Liver (tissue), 9 donors: ENCODE measurements around the gene WHRN. TPM values are rescaled to one million over a fixed set of nuclear protein-coding genes. Genes with fewer than 3 reads are reported as not detected.

Experiments used
- DNase-seq: peaks from one replicate; pipeline ENCODE4 v3.0.0-alpha.2; 2017; ENCODE audit warnings: low spot score
- H3K27ac ChIP-seq, 2 donors: one replicate each; pipeline ENCODE4 v1.7.0; 2013; ENCODE audit warnings: inconsistent platforms in 2 of 2, low read length in 2 of 2, control low read depth in 1 of 2, low read depth in 1 of 2, mild to moderate bottlenecking in 1 of 2
- H3K27me3 ChIP-seq, 4 donors: one replicate each; pipeline versions ENCODE4 v1.6.1 to v1.7.0; 2013; ENCODE audit warnings: low read length in 3 of 4, inconsistent platforms in 1 of 4, mild to moderate bottlenecking in 1 of 4, moderate library complexity in 1 of 4; ENCODE audit not compliant: control insufficient read depth in 4 of 4, insufficient read depth in 4 of 4
- H3K36me3 ChIP-seq, 4 donors: one replicate each; pipeline versions ENCODE4 v1.6.1 to v1.7.0; 2013; ENCODE audit warnings: low read length in 3 of 4, mild to moderate bottlenecking in 3 of 4, low read depth in 1 of 4, moderate library complexity in 1 of 4; ENCODE audit not compliant: control insufficient read depth in 4 of 4, insufficient read depth in 3 of 4
- H3K4me1 ChIP-seq, 4 donors: one replicate each; pipeline versions ENCODE4 v1.6.1 to v1.7.0; 2013; ENCODE audit warnings: low read length in 3 of 4, mild to moderate bottlenecking in 3 of 4, moderate library complexity in 1 of 4; ENCODE audit not compliant: control insufficient read depth in 4 of 4, insufficient read depth in 4 of 4
- H3K4me3 ChIP-seq, 3 donors: one replicate each; pipeline versions ENCODE4 v1.6.1 to v1.7.0; 2013; ENCODE audit warnings: low read length in 3 of 3, control low read depth in 1 of 3, low read depth in 1 of 3, mild to moderate bottlenecking in 1 of 3
- H3K9ac ChIP-seq, 2 donors: one replicate each; pipeline ENCODE4 v1.7.0; 2013; ENCODE audit warnings: low read length in 2 of 2, mild to moderate bottlenecking in 2 of 2, moderate library complexity in 2 of 2, control low read depth in 1 of 2, low read depth in 1 of 2
- H3K9me3 ChIP-seq, 4 donors: one replicate each; pipeline versions ENCODE4 v1.6.1 to v1.7.0; 2013; ENCODE audit warnings: low read length in 3 of 4; ENCODE audit not compliant: control insufficient read depth in 4 of 4
- ATF3 ChIP-seq: IDR thresholded peaks from 2 replicates; pipeline ENCODE4 v1.6.1; 2016; ENCODE audit warnings: antibody characterized with exemption
- CTCF ChIP-seq: fragments of 150-350 bp; IDR thresholded peaks from 2 replicates; pipeline ENCODE4 v1.5.1; 2017; ENCODE audit warnings: improper control_type of control experiment, low read depth, low read length; ENCODE audit not compliant: missing input control
- EGR1 ChIP-seq, 2 donors: IDR thresholded peaks; 2 replicates each; pipeline ENCODE4 v1.6.1; 2016 to 2018; ENCODE audit warnings: antibody characterized with exemption in 2 of 2, low read depth in 2 of 2
- FOXA1 ChIP-seq: IDR thresholded peaks from 2 replicates; pipeline ENCODE4 v1.6.1; 2016; ENCODE audit warnings: antibody characterized with exemption
- FOXA2 ChIP-seq: IDR thresholded peaks from 2 replicates; pipeline ENCODE4 v1.6.1; 2016; ENCODE audit warnings: antibody characterized with exemption
- GABPA ChIP-seq, 2 donors: IDR thresholded peaks in 1 of 2; conservative IDR thresholded peaks in 1 of 2; 2 replicates each; pipeline ENCODE4 v1.6.1; 2016; ENCODE audit warnings: antibody characterized with exemption in 2 of 2, mild to moderate bottlenecking in 1 of 2, moderate library complexity in 1 of 2
- HNF4A ChIP-seq, 2 donors: conservative IDR thresholded peaks; 2 replicates each; pipeline ENCODE4 v1.6.1; 2016; ENCODE audit warnings: antibody characterized with exemption in 2 of 2, mild to moderate bottlenecking in 2 of 2
- HNF4G ChIP-seq: IDR thresholded peaks from 2 replicates; pipeline ENCODE4 v1.6.1; 2016; ENCODE audit warnings: antibody characterized with exemption
- JUND ChIP-seq, 2 donors: IDR thresholded peaks; 2 replicates each; pipeline ENCODE4 v1.6.1; 2016; ENCODE audit warnings: antibody characterized with exemption in 2 of 2
- NR2F2 ChIP-seq: IDR thresholded peaks from 2 replicates; pipeline ENCODE4 v1.6.1; 2016; ENCODE audit warnings: antibody characterized with exemption
- RAD21 ChIP-seq, 2 donors: IDR thresholded peaks; 2 replicates each; pipeline ENCODE4 v1.6.1; 2016; ENCODE audit warnings: antibody characterized with exemption in 2 of 2, mild to moderate bottlenecking in 2 of 2
- REST ChIP-seq: IDR thresholded peaks from 2 replicates; pipeline ENCODE4 v1.6.1; 2016; ENCODE audit warnings: antibody characterized with exemption, mild to moderate bottlenecking
- RXRA ChIP-seq, 2 donors: IDR thresholded peaks; 2 replicates each; pipeline ENCODE4 v1.6.1; 2017 to 2018; ENCODE audit warnings: antibody characterized with exemption in 2 of 2, mild to moderate bottlenecking in 1 of 2
- SP1 ChIP-seq: IDR thresholded peaks from 2 replicates; pipeline ENCODE4 v1.6.1; 2018; ENCODE audit warnings: antibody characterized with exemption, mild to moderate bottlenecking
- TAF1 ChIP-seq: conservative IDR thresholded peaks from 2 replicates; pipeline ENCODE4 v1.6.1; 2016; ENCODE audit warnings: antibody characterized with exemption, mild to moderate bottlenecking
- YY1 ChIP-seq: IDR thresholded peaks from 2 replicates; pipeline ENCODE4 v1.6.1; 2016; ENCODE audit warnings: antibody characterized with exemption, mild to moderate bottlenecking
- WGBS: extraction: QIAGEN DNeasy Blood & Tissue Kit; methylation state at CpG from one replicate; pipeline ENCODE4 v1.1.7; 2013; 5-methylcytosine and 5-hydroxymethylcytosine counted together
- polyA plus RNA-seq, 2 donors: library from polyadenylated mRNA; stranded (reverse) in 1 of 2; unstranded in 1 of 2; fragments of 200-250 nt in 1 of 2; fragments of >200 nt in 1 of 2; fragmentation: Nextera tagmentation in 1 of 2; extraction: Ambion mirVana in 1 of 2; gene quantifications; one replicate each; pipeline versions ENCODE4 v1.2.1 to v1.2.3, GENCODE V29; 2013 to 2015
- total RNA-seq, 2 donors: library from RNA; depleted of rRNA; stranded (reverse); fragments of >200 nt; gene quantifications; one replicate each; pipeline ENCODE4 v1.2.3, GENCODE V29; 2014
- TF ChIP-seq, protein P1 (sequence below): IDR thresholded peaks from 2 replicates; pipeline ENCODE4 v1.6.1; 2016; ENCODE audit warnings: antibody characterized with exemption
- TF ChIP-seq, protein P2 (sequence below): IDR thresholded peaks from 2 replicates; pipeline ENCODE4 v1.6.1; 2016; ENCODE audit warnings: antibody characterized with exemption
- donor health status: healthy.
- donor health status: healthy.
- donor health status: healthy.
- donor health status: healthy.
- donor health status: healthy.

WHRN gene
- total and polyA plus RNA-seq, 4 donors: 0.42 to 1.9 (median 0.88) TPM

DNA sequence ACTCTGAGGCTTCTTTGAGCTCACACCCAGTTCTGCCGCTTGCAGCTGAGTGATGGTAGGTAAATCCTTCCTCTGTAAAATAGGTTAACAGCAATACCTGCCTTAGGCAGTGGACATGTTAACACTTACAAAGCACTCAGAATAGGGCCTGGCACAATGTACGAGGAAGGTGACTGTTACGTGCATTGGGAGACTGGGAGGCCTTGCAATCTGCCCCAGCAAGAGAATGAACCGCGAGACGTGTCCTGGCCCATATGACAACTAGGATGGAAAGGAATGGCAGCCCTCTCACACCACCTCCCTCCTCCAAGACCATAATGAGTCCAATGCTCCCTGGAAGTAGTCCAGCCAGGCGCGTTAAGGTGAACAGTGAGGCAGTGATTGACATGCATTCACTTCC is 94.4 kb downstream of the WHRN start:
- WGBS: 93% methylated on average over 8 of the region's 8 CpGs
- TF ChIP-seq ATF3 (no peak), JUND (IDR thresholded peaks at IDR 0.05) (no peak), HNF4G (no peak), REST (no peak), CTCF (no peak), YY1 (no peak), TAF1 (no peak), HNF4A (conservative IDR thresholded peaks at IDR 0.05) (no peak), EGR1 (IDR thresholded peaks at IDR 0.05; ENCODE audit: low read depth in 2 of 2) (no peak), FOXA1 (no peak), RXRA (IDR thresholded peaks at IDR 0.05) (no peak), SP1 (no peak), FOXA2 (no peak), NR2F2 (no peak), RAD21 (IDR thresholded peaks at IDR 0.05) (no peak), GABPA (IDR thresholded peaks at IDR 0.05 in 1 of 2, conservative IDR thresholded peaks at IDR 0.05 in 1 of 2) (no peak)
- TF ChIP-seq, protein P1, sequence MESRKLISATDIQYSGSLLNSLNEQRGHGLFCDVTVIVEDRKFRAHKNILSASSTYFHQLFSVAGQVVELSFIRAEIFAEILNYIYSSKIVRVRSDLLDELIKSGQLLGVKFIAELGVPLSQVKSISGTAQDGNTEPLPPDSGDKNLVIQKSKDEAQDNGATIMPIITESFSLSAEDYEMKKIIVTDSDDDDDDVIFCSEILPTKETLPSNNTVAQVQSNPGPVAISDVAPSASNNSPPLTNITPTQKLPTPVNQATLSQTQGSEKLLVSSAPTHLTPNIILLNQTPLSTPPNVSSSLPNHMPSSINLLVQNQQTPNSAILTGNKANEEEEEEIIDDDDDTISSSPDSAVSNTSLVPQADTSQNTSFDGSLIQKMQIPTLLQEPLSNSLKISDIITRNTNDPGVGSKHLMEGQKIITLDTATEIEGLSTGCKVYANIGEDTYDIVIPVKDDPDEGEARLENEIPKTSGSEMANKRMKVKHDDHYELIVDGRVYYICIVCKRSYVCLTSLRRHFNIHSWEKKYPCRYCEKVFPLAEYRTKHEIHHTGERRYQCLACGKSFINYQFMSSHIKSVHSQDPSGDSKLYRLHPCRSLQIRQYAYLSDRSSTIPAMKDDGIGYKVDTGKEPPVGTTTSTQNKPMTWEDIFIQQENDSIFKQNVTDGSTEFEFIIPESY: no peak
- TF ChIP-seq, protein P2, sequence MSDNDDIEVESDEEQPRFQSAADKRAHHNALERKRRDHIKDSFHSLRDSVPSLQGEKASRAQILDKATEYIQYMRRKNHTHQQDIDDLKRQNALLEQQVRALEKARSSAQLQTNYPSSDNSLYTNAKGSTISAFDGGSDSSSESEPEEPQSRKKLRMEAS: no peak
- Histone ChIP-seq H3K9ac (no peak overlapping the region), H3K4me1 (no peaks in the 10 kb centered on the region), H3K4me3 (no peak overlapping the region), H3K9me3 (no peaks in the 10 kb centered on the region), H3K27ac (no peak overlapping the region), H3K27me3 (no peaks in the 10 kb centered on the region), H3K36me3 (no peaks in the 10 kb centered on the region)
- DNase-seq: no peak
